Daoy (cell line): ENCODE measurements around the gene PRR23A. TPM values are rescaled to one million over a fixed set of nuclear protein-coding genes. Genes with fewer than 3 reads are reported as not detected.
"Not testable (repeated sequence)": the region's sequence is repeated elsewhere in the genome, so short reads cannot be mapped to it uniquely, and the experiment has no call there.

Experiments used
- DNase-seq: peaks from one replicate; pipeline ENCODE4 v3.0.0-alpha.2; 2015; ENCODE audit warnings: low read depth
- total RNA-seq: library from RNA; depleted of rRNA; stranded (reverse); fragments of >200 nt; shearing (Covaris generic); gene quantifications from 2 replicates; pipeline ENCODE4 v1.2.3, GENCODE V29; 2014; rRNA removed

PRR23A gene
- total RNA-seq = not detected in 2 replicates

DNA sequence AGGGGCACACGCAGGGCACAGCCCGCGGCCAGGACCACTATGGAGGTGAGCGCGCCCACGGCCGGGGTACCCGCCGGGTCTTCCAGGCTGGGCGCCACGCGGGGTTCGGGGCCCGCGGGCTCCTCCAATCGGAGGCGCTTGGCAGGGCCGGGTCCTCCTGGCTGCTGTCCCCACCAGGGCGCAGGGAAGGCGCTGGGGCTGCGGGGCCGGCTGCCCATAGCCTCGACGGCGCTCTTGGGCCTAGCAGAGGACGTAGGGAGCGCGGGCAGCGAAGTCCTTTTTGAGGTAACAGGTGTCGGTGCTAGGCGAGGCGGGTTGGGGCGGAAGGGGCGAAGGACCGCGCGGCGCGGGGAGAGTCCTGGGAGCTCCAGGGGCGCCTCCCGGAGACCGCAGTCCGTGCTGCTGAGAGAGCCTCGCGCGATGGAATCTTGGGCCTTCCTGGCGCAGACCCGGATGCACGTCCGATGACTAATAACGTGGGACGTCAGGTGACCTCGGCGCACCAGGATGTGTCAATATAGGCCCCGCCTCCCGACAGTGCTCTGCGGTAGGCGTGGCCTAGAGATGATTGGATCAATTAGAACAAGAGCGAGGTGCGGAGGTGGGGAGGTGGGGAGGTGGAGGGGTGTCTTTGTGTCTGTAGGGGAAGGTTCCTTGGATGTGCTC, at the start of gene PRR23A:
Gene PRR23A (minus strand): TSS at position 218 of the 666 bp plus-strand sequence. CDS start 0 bp downstream, at position 218.
- no peak for DNase-seq

GRCh38 chr3:139052802-139053600, 46.9 kb upstream of the PRR23A start:
- DNase-seq = no peak

- DNase-seq = no peak
These were observed 38.5 kb upstream of the PRR23A start, which contains the start of gene PRR23C for GRCh38 chr3:139044366-139045210. TSS of gene PRR23C (minus strand) at chr3:139044892. CDS start at chr3:139044620, 272 bp downstream.

DNA sequence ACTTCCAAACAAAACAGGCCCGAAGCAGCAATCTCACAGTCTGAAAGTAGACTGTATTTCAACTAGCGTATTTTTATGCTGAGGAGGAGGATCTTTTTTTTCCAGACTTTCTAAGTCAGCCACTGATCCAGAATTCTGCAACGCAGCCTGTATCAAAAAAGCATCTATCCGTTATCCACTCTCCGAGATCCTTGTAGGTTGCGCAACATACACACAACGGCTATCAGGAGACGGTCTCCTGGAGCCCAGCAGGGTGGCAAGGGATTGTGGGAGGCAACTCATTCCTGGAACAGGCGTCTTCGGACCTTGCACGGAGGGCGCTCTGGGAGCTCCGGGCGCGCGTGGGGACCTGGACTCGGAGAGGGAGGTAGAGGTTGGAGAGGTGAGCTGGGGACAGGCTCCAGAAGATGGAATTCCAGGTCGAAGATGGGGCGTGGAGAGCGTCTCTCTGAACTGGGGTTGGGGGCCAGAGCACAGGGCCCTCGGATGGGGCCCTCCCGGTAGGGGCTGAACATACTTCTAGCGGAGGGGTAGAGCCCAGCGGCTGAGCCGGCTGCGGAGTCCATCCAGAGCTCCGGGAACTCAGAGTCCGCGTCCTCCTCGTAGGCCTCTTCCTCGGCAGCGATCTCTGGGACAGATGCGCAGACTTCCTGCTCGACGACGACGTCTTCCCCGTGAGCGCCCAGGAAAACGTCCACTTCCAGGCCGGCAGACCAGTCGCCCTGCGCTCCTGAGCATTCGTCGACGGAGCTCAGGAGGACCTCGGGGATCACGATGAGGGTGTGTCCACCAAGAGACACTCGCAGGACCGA, 37.7 kb upstream of the PRR23A start:
- DNase-seq = no peak

- DNase-seq = no peak
These were observed 31.4 kb upstream of the PRR23A start for GRCh38 chr3:139037478-139037877.

GRCh38 chr3:139032326-139033002, 26.4 kb upstream of the PRR23A start:
- no peak for DNase-seq

- DNase-seq = not testable (repeated sequence)
These were observed 24.5 kb upstream of the PRR23A start for GRCh38 chr3:139030576-139030975.

DNA sequence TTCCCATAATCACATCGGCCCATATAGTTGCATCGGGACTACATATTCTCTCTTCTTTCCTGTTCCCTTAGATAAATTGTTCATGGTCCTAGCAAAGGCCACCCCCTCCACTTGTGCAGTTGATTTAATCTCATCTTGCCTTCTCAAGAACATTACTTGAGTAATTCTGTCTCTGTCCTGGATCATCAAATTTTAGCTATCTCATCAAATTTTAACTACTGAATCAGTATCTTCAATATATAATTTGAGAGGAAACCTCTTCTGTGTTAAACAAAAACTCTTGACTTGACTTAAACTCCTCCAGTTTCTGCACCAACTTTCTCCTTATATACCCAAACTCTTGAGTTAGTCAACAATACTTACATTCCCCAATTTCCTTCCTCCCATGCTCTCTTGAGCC, 18.9 kb upstream of the PRR23A start:
- DNase-seq = no peak

DNA sequence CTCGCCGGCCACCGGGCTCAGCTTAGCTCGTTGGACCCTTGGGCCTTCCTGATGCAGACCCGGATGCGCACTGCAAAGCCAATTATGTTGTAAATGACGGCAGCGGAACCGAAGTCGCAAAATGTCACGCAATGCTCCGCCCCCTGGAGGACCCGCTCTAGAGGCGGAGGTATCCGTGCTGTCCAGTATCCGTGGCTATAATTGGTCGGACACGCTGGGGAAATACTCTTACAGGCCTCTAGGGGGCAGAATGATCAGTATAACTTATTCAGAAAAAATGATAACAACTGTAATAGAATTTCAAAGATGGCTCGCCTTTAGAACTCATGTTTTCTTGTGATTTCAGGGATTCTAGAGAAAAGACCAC, 14.8 kb upstream of the PRR23A start, which contains the start of gene PRR23B:
Gene PRR23B (minus strand): TSS at position 59 of the 367 bp plus-strand sequence. CDS start 265 bp downstream, outside the sequence.
- DNase-seq = no peak

DNA sequence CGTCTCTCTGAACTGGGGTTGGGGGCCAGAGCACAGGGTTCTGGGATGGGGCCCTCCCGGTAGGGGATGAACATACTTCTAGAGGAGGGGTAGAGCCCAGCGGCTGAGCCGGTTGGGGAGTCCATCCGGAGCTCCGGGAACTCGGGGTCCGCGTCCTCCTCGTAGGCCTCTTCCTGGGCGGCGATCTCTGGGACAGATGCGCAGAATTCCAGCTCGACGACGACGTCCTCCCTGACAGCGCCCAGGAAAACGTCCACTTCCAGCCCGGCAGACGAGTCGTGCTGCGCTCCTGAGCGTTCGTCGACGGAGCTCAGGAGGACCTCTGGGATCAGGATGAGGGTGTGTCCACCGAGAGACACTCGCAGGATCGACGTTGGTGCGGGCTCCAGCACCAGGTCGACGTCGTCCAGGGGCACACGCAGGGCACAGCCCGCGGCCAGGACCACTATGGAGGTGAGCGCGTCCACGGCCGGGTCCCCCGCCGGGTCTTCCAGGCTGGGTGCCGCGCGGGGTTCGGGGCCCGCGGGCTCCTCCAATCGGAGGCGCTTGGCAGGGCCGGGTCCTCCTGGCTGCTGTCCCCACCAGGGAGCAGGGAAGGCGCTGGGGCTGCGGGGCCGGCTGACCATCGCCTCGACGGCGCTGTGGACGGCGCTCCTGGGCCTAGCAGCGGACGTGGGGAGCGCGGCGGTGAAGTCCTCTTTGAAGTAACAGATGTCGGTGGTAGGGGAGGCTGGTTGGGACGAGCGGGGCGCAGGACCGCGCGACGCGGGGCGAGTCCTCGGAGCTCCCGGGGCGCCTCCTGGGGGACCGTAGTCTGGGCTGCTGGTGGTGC, 14.2 kb upstream of the PRR23A start:
- DNase-seq = no peak

GRCh38 chr3:139016430-139017048, 10.5 kb upstream of the PRR23A start:
- peak; percentile 19 for DNase-seq

DNA sequence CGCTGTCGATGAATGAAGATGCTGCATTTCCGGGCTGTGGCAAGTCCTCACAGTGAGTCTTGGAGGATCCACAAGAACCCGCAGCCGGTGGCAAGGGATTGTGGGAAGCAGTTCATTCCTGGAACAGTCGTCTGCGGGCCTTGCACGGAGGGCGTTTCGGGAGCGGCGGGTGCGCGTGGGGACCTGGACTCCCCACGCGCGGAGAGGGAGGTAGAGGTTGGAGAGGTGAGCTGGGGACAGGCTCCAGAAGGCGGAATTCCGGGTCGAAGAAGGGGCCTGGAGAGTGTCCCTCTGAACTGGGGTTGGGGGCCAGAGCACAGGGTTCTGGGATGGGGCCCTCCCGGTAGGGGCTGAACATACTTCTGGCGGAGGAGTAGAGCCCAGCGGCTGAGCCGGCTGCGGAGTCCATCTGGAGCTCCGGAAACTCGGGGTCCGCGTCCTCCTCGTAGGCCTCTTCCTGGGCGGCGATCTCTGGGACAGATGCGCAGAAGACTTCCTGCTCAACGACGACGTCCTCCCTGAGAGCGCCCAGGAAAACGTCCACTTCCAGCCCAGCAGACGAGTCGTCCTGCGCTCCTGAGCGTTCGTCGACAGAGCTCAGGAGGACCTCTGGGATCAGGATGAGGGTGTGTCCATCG, 593 bp downstream of the PRR23A start:
- no peak for DNase-seq

DNA sequence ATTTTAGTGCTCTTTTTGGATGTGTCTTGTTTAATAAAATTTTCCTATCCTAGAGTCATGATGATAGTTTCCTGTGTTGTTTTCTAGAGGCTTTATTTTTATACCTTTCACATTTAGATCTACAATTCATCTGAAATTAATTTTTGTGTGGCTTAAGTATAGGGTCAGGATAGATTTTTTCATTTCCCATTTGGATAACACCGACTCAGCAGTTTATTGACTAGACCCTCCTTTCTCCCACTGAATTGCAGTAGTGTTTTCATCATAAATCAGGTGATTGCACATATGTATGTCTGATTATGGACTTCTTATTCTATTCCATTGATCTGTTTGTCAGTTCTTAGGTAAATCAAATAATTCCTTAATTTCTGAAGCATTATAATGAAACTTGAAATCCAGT, 10.4 kb downstream of the PRR23A start:
- DNase-seq = no peak

- no peak for DNase-seq
These were observed 18.9 kb downstream of the PRR23A start for GRCh38 chr3:138987181-138987580.

- no peak for DNase-seq
These were observed 20.1 kb downstream of the PRR23A start for GRCh38 chr3:138985932-138986331.

DNA sequence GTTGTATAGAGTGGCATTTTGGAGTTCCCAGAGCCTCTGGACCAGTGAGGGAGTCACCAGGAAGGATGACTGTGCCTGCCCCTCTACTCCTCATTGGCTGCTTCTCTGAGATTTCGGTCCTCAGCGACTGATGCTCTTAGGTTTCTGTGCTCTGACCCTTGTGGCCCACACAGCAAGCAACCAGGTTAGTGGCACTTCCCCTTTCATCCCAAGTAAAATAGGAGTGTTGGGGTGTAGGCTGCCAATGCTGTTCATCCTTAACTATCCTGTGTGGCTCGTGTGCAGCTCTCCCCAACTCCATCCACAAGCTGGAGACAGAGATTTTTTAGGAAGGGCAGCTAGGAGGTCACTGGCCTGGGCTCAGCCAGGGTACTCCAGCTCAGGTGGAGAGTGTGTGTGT, 21.3 kb downstream of the PRR23A start:
- DNase-seq = no peak

GRCh38 chr3:138976047-138976446, 30.0 kb downstream of the PRR23A start:
- no peak for DNase-seq

GRCh38 chr3:138975351-138975750, 30.7 kb downstream of the PRR23A start:
- DNase-seq = peak; percentile 23

GRCh38 chr3:138974462-138974861, 31.6 kb downstream of the PRR23A start:
- DNase-seq = peak; percentile 81
